ENCODE measurements around the gene NTHL1. TPM values are rescaled to one million over a fixed set of nuclear protein-coding genes. Genes with fewer than 3 reads are reported as not detected.

The NTHL1 gene
- total and polyA plus RNA-seq, 2 of the 8 experiments (the other 6 are each of a cell fraction or from before 2014, with no cell fraction given): 70.9 to 150 TPM

DNA sequence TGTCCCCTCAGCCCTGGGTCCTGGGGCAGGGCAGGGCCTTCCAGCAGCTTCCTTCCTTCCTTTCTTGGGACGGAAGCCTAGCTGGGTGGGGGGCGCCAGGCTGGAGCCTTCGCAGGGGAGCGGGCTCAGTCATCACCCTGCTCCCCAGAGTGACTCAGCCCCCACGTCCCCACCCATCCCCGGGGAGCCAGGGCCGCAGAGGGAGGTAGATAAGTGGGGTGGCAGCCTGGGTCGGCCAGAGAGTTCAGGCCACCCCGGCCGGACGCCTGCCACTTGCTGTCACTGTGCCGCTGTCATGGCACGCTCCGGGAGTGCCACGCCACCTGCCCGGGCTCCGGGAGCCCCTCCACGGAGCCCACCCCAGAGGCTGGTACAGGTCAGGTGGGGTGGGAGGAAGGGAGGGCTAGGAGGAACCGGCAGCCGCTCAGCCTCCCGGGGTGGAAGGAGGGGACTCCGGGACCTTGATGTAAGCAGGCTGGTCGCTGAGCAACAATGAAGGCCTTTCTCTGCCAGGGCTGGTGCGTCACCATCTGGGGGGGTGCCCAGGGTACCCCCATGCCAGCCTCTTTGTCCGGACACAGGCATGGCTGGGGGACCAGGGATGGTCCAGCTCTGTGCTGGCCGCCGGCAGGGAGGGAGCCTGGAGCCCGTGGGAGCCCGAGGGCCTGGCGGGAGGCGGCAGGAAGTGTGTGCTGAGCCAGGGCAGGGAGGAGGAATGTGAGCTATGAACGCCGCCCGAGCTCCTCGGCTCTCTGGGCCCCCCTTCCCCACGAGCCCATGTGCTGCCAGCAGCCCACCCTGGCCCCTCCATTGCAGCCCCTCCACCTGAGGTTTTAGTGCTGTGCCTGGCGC lies 14.4 kb downstream of the NTHL1 start (continued):
- TF ChIP-seq CHD7 (IDR thresholded peaks at IDR 0.05; ENCODE audit: insufficient replicate concordance, low read length) (no peak), EP300 (IDR thresholded peaks at IDR 0.05; ENCODE audit: borderline replicate concordance in 1 of 2, low read depth in 2 of 2, low read length in 2 of 2) (no peak)
- TF ChIP-seq, protein P1, sequence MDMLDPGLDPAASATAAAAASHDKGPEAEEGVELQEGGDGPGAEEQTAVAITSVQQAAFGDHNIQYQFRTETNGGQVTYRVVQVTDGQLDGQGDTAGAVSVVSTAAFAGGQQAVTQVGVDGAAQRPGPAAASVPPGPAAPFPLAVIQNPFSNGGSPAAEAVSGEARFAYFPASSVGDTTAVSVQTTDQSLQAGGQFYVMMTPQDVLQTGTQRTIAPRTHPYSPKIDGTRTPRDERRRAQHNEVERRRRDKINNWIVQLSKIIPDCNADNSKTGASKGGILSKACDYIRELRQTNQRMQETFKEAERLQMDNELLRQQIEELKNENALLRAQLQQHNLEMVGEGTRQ (IDR thresholded peaks at IDR 0.05; ENCODE audit: low read length): no peak

All from H1 (cell line).